ENCODE data around the gene CTNNBIP1.

GRCh38 chr1:9855186-9855585, 54.9 kb downstream of the CTNNBIP1 start:
- no peak for TF ChIP-seq CTCF (IDR thresholded peaks at IDR 0.05; ENCODE audit: low read length)
- no peak for TF ChIP-seq EZH2 (IDR thresholded peaks at IDR 0.05; ENCODE audit: borderline replicate concordance, low read length)
